ENCODE data around the gene CFC1B.
"Not testable (repeated sequence)": the region's sequence is repeated elsewhere in the genome, so short reads cannot be mapped to it uniquely, and the experiment has no call there.

Gene CFC1B

GRCh38 chr2:130566165-130566564 lies 45.1 kb downstream of the CFC1B start:
- not testable (repeated sequence) for DNase-seq (ENCODE audit: low spot score)

- not testable (repeated sequence) for DNase-seq (ENCODE audit: low spot score)
These were observed 50.9 kb downstream of the CFC1B start for GRCh38 chr2:130571929-130572328.

- not testable (repeated sequence) for DNase-seq (ENCODE audit: low spot score)
These were observed 53.2 kb downstream of the CFC1B start for GRCh38 chr2:130574230-130574629.

GRCh38 chr2:130576209-130576784 lies 55.3 kb downstream of the CFC1B start:
- DNase-seq (ENCODE audit: low spot score): not testable (repeated sequence)

GRCh38 chr2:130577559-130577958 lies 56.5 kb downstream of the CFC1B start:
- DNase-seq (ENCODE audit: low spot score): not testable (repeated sequence)

Measured in LoVo (cell line).